GM23338 (cell line): ENCODE results near the gene HAPLN3. TPM values are rescaled to one million over a fixed set of nuclear protein-coding genes. Genes with fewer than 3 reads are reported as not detected.

Experiments
- ATAC-seq: fragments of 200-7000 bp; cut with Tn5 transposase; 3 replicates; pipeline ENCODE4 v1.9.1; 2020
- DNase-seq: peaks from one replicate; pipeline ENCODE4 v3.0.0-alpha.2; 2015; ENCODE audit warnings: low spot score
- H2AFZ ChIP-seq: fragments of 200-600 bp; sonication (generic); 2 replicates; pipeline ENCODE4 v1.8.0; 2016; ENCODE audit warnings: antibody characterized with exemption, mild to moderate bottlenecking, moderate library complexity
- H3F3A ChIP-seq: fragments of 200-600 bp; sonication (generic); replicated peaks from 2 replicates; pipeline ENCODE4 v1.8.0; 2017; ENCODE audit warnings: antibody characterized with exemption, mixed run types, low read depth
- H3K27ac ChIP-seq: fragments of 200-600 bp; sonication (generic); 2 replicates; pipeline ENCODE4 v1.6.1; 2016; ENCODE audit warnings: low read depth
- H3K27me3 ChIP-seq: fragments of 200-600 bp; sonication (generic); 2 replicates; pipeline ENCODE4 v1.8.0; 2016; ENCODE audit warnings: mild to moderate bottlenecking, mixed run types, moderate library complexity; ENCODE audit not compliant: insufficient read depth
- H3K36me3 ChIP-seq: fragments of 200-600 bp; sonication (generic); 2 replicates; pipeline ENCODE4 v1.8.0; 2016; ENCODE audit warnings: mild to moderate bottlenecking; ENCODE audit not compliant: insufficient read depth
- H3K4me1 ChIP-seq: fragments of 200-600 bp; sonication (generic); 2 replicates; pipeline ENCODE4 v1.8.0; 2016; ENCODE audit warnings: mild to moderate bottlenecking, moderate library complexity; ENCODE audit not compliant: insufficient read depth
- H3K4me2 ChIP-seq: fragments of 200-600 bp; sonication (generic); 2 replicates; pipeline ENCODE4 v1.7.1; 2017; ENCODE audit warnings: mixed run types
- H3K4me3 ChIP-seq: fragments of 200-600 bp; sonication (generic); 2 replicates; pipeline ENCODE4 v1.6.1; 2016; ENCODE audit warnings: mixed run types
- H3K79me2 ChIP-seq: fragments of 200-600 bp; sonication (generic); replicated peaks from 2 replicates; pipeline ENCODE4 v1.8.0; 2017; ENCODE audit warnings: mild to moderate bottlenecking; ENCODE audit not compliant: insufficient read depth
- H3K9me2 ChIP-seq: fragments of 200-600 bp; sonication (generic); 2 replicates; pipeline ENCODE4 v1.8.0; 2017; ENCODE audit not compliant: insufficient read depth
- H4K20me1 ChIP-seq: fragments of 200-600 bp; sonication (generic); replicated peaks from 2 replicates; pipeline ENCODE4 v1.8.0; 2017; ENCODE audit warnings: mild to moderate bottlenecking; ENCODE audit not compliant: insufficient read depth
- H3K27ac Mint-ChIP-seq: 2 replicates; pipeline ENCODE4 v1.8.0; 2020; ENCODE audit warnings: inconsistent platforms, mild to moderate bottlenecking, moderate library complexity, mixed read lengths
- H3K27me3 Mint-ChIP-seq: 3 replicates; pipeline ENCODE4 v1.8.0; 2022; ENCODE audit warnings: low read depth, mild to moderate bottlenecking, moderate library complexity, mixed read lengths, inconsistent platforms; ENCODE audit not compliant: insufficient read depth, poor library complexity
- H3K36me3 Mint-ChIP-seq: 3 replicates; pipeline ENCODE4 v1.8.0; 2021; ENCODE audit warnings: low read depth, mild to moderate bottlenecking, inconsistent platforms, moderate library complexity, mixed read lengths
- H3K4me1 Mint-ChIP-seq: 3 replicates; pipeline ENCODE4 v1.8.0; 2020; ENCODE audit warnings: mild to moderate bottlenecking, inconsistent platforms, mixed read lengths
- H3K4me3 Mint-ChIP-seq: 3 replicates; pipeline ENCODE4 v1.8.0; 2021; ENCODE audit warnings: moderate library complexity, mild to moderate bottlenecking, inconsistent platforms, mixed read lengths
- H3K9me3 Mint-ChIP-seq: 3 replicates; pipeline ENCODE4 v1.8.0; 2020; ENCODE audit warnings: moderate library complexity, mild to moderate bottlenecking, inconsistent platforms, mixed read lengths
- CREB1 ChIP-seq: fragments of 250-450 bp; sonication (Bioruptor Pico); IDR thresholded peaks from 2 replicates; pipeline ENCODE4 v1.5.0; 2020; ENCODE audit warnings: low read depth, mild to moderate bottlenecking, moderate library complexity
- CTCF ChIP-seq, 2 experiments: fragments of 200-600 bp in 1 of 2; sonication (generic) in 1 of 2; conservative IDR thresholded peaks; 2 replicates each; pipeline versions ENCODE4 v1.5.1 to v1.6.1; 2016 to 2017; ENCODE audit warnings: antibody characterized with exemption in 2 of 2, low read depth in 2 of 2, mild to moderate bottlenecking in 2 of 2, moderate library complexity in 1 of 2
- EZH2 ChIP-seq: fragments of 200-600 bp; sonication (generic); IDR thresholded peaks from one replicate; pipeline ENCODE4 v1.8.0; 2017; ENCODE audit warnings: antibody characterized with exemption, mild to moderate bottlenecking, low read depth; ENCODE audit not compliant: unreplicated experiment
- EZH2phosphoT487 ChIP-seq: fragments of 200-600 bp; sonication (generic); IDR thresholded peaks from one replicate; pipeline ENCODE4 v1.8.1; 2018; ENCODE audit warnings: antibody characterized with exemption; ENCODE audit not compliant: unreplicated experiment
- JUNB ChIP-seq: IDR thresholded peaks from one replicate; pipeline ENCODE4 v1.6.1; 2016; ENCODE audit warnings: antibody characterized with exemption; ENCODE audit not compliant: unreplicated experiment
- NANOG ChIP-seq: IDR thresholded peaks from 2 replicates; pipeline ENCODE4 v1.6.1; 2016; ENCODE audit warnings: antibody characterized with exemption, borderline replicate concordance
- STAT1 ChIP-seq: IDR thresholded peaks from one replicate; pipeline ENCODE4 v1.6.1; 2016; ENCODE audit warnings: antibody characterized with exemption; ENCODE audit not compliant: unreplicated experiment
- ZNF331 ChIP-seq: fragments of 250-450 bp; sonication (Bioruptor Pico); IDR thresholded peaks from 2 replicates; pipeline ENCODE4 v1.5.0; 2020; ENCODE audit warnings: low read depth, mild to moderate bottlenecking, moderate library complexity
- polyA plus RNA-seq: library from polyadenylated mRNA; unstranded; fragments of >200 nt; fragmentation: Nextera tagmentation; extraction: Ambion mirVana; gene quantifications from 2 replicates; pipeline ENCODE4 v1.2.1, GENCODE V29; 2016
- total RNA-seq: library from RNA; depleted of rRNA; stranded (reverse); fragments of >200 nt; shearing (Covaris generic); gene quantifications from 2 replicates; pipeline ENCODE4 v1.2.3, GENCODE V29; 2014
- TF ChIP-seq, protein P1 (sequence below): fragments of 250-450 bp; sonication (Bioruptor Pico); IDR thresholded peaks from 2 replicates; pipeline ENCODE4 v1.5.0; 2020; ENCODE audit warnings: mild to moderate bottlenecking, moderate library complexity

The HAPLN3 gene
- total and polyA plus RNA-seq, 2 experiments from 2014 or later: 22.7 to 62.6 TPM

DNA sequence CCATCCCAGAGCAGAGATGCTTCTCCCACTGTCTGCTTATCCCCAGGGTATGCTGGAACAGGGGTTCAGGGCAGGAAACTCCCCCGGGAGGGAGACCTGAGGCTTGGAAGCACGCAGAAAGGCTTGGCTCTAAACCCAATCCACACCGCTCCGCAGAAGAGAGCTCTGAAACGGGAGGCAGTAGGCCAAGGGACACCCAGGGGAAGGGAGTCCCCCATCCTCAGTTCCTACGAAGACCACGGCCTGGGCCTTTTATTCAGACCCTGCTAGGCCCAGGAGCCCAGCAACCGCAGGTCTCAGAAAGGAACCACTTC is 1.8 kb upstream of the HAPLN3 start:
- Histone ChIP-seq H3K4me1 (peaks cover 34% of the 10 kb centered on the region), H2AFZ (no peak overlapping the region), H3K9me2 (no peaks in the 10 kb centered on the region), H3K36me3 (peaks cover 3% of the 10 kb centered on the region; the same call in 1 of the 2 replicates), H4K20me1 (peaks cover 17% of the 10 kb centered on the region), H3K27ac (peak overlapping the region; percentile 66; the same call in 1 of the 2 replicates), H3K27me3 (peaks cover 4% of the 10 kb centered on the region; the same call in 1 of the 2 replicates), H3F3A (peaks cover 27% of the 10 kb centered on the region), H3K4me3 (peak overlapping the region; percentile 23; the same call in 1 of the 2 replicates), H3K79me2 (no peaks in the 10 kb centered on the region), H3K4me2 (peak overlapping the region; percentile 60; the same call in 1 of the 2 replicates)
- no peak for TF ChIP-seq JUNB
- no peak for TF ChIP-seq EZH2phosphoT487
- no peak for TF ChIP-seq ZNF331 (CRISPR knock-in tag)
- no peak for TF ChIP-seq CREB1 (CRISPR knock-in tag)
- TF ChIP-seq CTCF (conservative IDR thresholded peaks at IDR 0.05; ENCODE audit: low read depth in 2 of 2): no peak
- TF ChIP-seq, protein P1, sequence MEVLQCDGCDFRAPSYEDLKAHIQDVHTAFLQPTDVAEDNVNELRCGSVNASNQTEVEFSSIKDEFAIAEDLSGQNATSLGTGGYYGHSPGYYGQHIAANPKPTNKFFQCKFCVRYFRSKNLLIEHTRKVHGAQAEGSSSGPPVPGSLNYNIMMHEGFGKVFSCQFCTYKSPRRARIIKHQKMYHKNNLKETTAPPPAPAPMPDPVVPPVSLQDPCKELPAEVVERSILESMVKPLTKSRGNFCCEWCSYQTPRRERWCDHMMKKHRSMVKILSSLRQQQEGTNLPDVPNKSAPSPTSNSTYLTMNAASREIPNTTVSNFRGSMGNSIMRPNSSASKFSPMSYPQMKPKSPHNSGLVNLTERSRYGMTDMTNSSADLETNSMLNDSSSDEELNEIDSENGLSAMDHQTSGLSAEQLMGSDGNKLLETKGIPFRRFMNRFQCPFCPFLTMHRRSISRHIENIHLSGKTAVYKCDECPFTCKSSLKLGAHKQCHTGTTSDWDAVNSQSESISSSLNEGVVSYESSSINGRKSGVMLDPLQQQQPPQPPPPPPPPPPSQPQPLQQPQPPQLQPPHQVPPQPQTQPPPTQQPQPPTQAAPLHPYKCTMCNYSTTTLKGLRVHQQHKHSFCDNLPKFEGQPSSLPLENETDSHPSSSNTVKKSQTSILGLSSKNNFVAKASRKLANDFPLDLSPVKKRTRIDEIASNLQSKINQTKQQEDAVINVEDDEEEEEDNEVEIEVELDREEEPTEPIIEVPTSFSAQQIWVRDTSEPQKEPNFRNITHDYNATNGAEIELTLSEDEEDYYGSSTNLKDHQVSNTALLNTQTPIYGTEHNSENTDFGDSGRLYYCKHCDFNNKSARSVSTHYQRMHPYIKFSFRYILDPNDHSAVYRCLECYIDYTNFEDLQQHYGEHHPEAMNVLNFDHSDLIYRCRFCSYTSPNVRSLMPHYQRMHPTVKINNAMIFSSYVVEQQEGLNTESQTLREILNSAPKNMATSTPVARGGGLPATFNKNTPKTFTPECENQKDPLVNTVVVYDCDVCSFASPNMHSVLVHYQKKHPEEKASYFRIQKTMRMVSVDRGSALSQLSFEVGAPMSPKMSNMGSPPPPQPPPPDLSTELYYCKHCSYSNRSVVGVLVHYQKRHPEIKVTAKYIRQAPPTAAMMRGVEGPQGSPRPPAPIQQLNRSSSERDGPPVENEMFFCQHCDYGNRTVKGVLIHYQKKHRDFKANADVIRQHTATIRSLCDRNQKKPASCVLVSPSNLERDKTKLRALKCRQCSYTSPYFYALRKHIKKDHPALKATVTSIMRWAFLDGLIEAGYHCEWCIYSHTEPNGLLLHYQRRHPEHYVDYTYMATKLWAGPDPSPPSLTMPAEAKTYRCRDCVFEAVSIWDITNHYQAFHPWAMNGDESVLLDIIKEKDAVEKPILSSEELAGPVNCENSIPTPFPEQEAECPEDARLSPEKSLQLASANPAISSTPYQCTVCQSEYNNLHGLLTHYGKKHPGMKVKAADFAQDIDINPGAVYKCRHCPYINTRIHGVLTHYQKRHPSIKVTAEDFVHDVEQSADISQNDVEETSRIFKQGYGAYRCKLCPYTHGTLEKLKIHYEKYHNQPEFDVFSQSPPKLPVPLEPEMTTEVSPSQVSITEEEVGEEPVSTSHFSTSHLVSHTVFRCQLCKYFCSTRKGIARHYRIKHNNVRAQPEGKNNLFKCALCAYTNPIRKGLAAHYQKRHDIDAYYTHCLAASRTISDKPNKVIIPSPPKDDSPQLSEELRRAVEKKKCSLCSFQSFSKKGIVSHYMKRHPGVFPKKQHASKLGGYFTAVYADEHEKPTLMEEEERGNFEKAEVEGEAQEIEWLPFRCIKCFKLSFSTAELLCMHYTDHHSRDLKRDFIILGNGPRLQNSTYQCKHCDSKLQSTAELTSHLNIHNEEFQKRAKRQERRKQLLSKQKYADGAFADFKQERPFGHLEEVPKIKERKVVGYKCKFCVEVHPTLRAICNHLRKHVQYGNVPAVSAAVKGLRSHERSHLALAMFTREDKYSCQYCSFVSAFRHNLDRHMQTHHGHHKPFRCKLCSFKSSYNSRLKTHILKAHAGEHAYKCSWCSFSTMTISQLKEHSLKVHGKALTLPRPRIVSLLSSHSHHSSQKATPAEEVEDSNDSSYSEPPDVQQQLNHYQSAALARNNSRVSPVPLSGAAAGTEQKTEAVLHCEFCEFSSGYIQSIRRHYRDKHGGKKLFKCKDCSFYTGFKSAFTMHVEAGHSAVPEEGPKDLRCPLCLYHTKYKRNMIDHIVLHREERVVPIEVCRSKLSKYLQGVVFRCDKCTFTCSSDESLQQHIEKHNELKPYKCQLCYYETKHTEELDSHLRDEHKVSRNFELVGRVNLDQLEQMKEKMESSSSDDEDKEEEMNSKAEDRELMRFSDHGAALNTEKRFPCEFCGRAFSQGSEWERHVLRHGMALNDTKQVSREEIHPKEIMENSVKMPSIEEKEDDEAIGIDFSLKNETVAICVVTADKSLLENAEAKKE (CRISPR knock-in tag): no peak
- no peak for TF ChIP-seq NANOG
- no peak for TF ChIP-seq STAT1
- TF ChIP-seq EZH2: no peak
- no peaks in the 10 kb centered on the region; the same call in 1 of the 3 replicates for H3K9me3 Mint-ChIP-seq
- DNase-seq (peak; percentile 18), ATAC-seq (no peak)
- H3K4me1 Mint-ChIP-seq: peaks cover 56% of the 10 kb centered on the region
- 0 out of 3 replicates have a peak overlapping the region, but pooled peaks have one; percentile 2 for H3K4me3 Mint-ChIP-seq
- peaks cover 30% of the 10 kb centered on the region for H3K27me3 Mint-ChIP-seq
- H3K36me3 Mint-ChIP-seq: peaks cover 51% of the 10 kb centered on the region
- no peak overlapping the region for H3K27ac Mint-ChIP-seq
